HG02870 (cell line): ENCODE data around the gene DOK5.

ENCODE experiments used
- ATAC-seq: cut with Tn5 transposase; IDR thresholded peaks from one replicate; pipeline ENCODE4 v1.9.1; 2021; ENCODE audit warnings: mild to moderate bottlenecking, moderate library complexity; ENCODE audit not compliant: unreplicated experiment

DOK5 gene

GRCh38 chr20:54510541-54511129 is 35.2 kb downstream of the DOK5 start:
- no peak for ATAC-seq

GRCh38 chr20:54512694-54513093 is 37.3 kb downstream of the DOK5 start:
- ATAC-seq = no peak

GRCh38 chr20:54514028-54514607 is 38.7 kb downstream of the DOK5 start:
- ATAC-seq = no peak

DNA sequence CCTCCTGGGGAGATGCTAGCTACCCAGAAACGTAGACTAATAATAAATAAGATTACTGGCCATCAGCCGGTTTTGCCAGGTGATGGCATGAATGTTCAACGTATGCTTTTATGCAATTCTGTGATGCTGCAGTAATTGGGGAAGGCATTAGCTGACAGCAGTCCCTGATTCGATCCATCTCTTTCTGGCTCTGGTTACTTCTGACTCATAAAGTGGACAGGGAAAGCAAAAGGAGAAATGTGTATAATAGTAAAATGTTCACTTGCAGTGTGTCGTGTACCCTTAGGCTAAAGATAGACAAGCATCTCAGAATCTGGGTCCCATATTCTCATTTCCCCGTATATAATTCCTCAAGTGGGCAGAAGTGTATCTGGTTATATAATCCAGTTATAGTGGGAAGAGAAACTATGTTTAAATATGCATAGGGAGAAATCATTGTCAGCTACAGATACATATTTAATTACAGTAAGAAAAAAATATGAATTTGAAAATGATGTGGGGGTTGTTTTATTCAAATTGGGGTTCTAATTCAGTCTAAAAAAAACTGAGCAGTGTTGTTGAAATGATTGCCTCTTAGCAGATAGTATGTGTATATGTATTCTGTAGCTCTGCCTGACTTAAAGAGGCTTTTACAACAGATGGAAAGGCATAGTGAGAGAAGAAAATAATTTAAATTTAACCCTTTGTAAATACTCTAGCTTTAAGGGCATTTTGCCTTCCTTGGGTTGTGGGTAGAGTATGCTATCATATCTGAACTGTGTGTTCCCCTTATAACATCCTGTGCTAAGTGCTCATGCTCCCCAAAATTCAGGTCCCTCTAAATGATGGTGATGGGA is 40.6 kb downstream of the DOK5 start:
- ATAC-seq = no peak

DNA sequence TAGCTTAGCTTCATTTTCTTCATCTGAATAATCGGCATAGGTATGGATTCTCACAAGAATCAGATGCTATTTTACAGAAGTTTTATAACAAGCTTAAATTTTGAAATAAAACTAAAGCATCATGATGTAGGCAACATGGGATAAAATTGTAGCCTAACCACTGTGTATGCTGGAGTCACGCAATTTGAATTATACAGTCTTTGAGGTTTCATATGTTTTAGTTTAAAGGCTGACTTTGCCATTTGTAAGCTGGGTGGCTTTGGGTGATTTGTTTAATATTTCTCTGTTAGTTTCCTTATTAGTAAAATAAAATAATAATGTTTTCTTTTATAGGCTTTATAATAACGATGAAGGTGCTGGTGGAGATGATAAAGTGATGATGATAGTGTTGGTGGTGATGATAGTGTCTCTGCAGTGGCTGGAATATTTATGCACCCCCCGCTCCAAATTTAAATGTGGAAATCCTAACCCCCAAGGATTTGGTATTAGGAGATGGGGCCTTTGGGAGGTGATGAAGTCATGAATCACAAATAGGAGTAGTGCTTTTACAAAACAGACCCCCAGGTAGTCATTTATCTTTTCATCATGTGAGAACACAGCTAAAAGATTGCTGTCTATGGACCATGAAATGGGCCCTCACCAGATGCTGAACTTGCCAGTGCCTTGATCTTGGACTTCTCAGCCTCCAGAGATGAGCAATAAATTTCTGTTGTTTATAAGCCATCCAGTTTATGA is 42.0 kb downstream of the DOK5 start:
- no peak for ATAC-seq

- no peak for ATAC-seq
These were observed 49.5 kb downstream of the DOK5 start for GRCh38 chr20:54524849-54525248.

DNA sequence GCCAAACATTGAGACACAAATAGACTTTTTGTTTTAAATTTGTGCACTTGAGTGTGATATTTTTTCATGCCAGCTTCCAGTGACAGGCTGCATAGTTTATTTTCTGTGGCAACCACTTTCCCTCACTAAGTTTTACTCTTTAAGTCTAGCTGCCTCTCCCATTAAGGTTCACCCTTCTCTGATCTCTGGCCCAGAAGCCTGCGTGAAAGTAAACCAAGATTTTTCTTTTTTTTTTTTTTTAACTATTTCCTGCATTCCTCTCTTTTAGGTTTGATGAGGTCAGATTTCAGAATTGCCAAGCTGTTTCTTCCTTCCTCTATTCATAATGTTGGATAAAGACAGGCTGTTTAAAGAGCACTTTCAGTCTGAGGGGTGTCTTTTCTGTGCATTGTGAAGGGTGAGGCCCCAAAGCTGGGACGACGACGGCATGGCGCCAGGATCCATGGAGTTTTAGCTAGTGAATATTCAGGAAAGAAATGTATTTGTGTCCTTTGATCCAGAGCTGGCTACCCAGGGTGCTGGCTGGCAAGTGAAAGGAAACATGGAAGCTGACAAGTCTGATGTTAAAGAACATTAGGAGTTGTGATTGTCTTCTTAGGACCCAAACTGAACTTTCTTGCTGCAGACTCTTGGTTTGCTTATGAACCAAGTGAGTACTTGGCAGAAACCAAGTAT is 50.7 kb downstream of the DOK5 start:
- no peak for ATAC-seq

DNA sequence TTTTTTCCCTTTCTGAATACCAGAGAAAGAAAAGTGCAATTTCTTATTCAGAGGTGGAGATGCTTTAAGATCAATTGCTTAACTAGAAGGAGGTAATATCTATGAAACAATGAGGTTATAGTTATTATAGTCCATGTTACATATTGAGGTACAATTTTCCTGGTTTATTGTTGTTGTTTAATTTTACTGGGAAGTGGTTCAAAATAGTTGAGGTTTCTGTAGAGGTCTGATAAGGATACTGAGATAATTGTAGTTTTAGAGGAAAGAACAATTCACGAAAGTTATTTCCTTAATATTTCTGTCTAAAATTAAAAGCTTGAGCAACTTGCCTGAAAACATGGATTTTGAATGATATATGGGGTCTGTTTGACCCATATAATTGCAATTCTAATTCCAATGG is 51.4 kb downstream of the DOK5 start:
- ATAC-seq = no peak

DNA sequence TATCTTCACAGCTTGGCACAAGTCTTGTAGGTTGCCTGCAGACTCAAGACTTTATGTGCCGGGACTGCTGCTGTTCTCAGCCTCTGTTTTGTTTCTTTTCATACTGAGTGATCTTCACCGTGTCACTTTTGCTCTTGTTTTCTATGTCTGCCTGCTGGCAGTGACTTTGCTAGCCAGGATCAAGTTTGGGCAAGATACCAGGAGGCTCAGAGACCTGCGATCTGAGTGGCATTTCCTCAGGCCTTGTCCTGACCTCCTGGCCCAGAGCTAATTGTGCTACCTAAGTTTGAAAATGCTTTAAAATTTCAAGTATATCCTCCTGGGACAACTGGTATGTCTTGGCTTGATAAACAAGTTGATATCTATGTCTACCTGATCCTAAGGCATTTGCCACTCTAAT is 57.2 kb downstream of the DOK5 start:
- ATAC-seq = no peak

GRCh38 chr20:54534101-54534500 is 58.7 kb downstream of the DOK5 start:
- no peak for ATAC-seq

GRCh38 chr20:54535033-54535432 is 59.6 kb downstream of the DOK5 start:
- ATAC-seq = no peak

GRCh38 chr20:54535746-54536145 is 60.4 kb downstream of the DOK5 start:
- no peak for ATAC-seq

DNA sequence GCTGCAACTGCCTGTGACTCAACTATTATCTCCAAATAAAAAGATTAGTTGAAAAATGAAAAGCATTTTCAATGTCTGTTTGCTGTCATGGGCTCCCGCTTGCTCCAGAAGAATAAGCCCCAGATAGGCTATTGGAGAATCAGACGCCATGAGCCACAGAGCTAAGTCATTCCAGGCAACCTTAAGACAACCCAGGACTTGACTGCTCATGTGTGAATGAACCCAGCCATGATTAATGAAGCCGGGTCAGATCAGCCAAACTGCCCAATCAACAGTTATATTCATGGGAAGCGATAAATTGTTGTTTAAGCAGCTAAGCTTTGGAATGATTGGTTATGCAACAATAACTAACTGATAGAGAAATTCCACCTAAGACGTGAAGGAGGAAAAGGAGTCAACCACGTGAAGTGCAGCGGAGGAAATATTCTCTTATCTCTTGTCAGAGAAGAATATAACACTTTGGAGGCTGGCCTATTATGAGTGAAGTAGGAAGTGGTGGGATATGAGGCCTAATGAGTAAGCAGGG is 64.2 kb downstream of the DOK5 start:
- ATAC-seq = no peak

DNA sequence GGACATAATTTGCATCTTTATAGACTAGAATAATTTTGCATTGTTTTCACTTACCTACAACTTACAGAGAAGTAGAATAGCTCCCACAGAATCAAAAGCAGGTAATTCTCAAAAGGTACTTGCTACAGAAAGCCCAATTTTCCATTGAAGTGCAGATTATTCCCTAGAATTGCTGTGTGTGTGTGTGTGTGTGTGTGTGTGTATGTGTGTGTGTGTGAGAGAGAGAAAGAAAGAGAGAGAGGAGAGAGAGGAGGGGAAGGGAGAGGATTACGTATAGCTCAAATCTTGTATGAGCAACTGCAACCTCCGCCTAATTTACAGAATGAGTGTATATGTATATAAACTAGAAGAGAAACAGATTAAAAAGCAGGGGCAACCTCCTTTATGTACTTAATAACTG is 68.0 kb downstream of the DOK5 start:
- ATAC-seq = no peak

GRCh38 chr20:54545676-54546358 is 70.4 kb downstream of the DOK5 start:
- no peak for ATAC-seq

GRCh38 chr20:54548849-54549248 is 73.5 kb downstream of the DOK5 start:
- ATAC-seq = no peak

GRCh38 chr20:54549658-54550326 is 74.4 kb downstream of the DOK5 start:
- no peak for ATAC-seq

- ATAC-seq = no peak
These were observed 75.5 kb downstream of the DOK5 start for GRCh38 chr20:54550776-54551396.

DNA sequence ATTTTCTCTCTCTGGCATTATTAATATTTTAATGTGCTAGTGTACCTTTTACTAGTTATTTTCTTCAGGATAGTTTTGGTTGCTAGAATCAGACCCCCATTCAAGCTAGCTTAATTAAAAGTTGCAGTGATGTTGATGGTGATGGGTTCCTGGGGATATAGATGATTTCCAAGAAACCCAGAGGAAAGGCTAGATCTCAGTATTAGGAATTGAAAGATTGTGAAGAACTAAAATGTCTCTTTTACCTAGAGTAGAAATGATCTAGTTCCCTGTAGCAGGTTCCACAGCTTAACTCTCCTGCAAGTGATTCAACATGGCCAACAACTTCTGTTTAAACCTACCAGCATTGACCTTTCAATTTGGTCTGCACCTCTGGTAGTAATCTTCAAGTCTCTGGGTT is 78.6 kb downstream of the DOK5 start:
- ATAC-seq = no peak
